ENCODE measurements around the gene TSHZ3. TPM values are rescaled to one million over a fixed set of nuclear protein-coding genes. Genes with fewer than 3 reads are reported as not detected.

Gene TSHZ3
- total RNA-seq, 1 donor from 2014 or later = 3.0 TPM

DNA sequence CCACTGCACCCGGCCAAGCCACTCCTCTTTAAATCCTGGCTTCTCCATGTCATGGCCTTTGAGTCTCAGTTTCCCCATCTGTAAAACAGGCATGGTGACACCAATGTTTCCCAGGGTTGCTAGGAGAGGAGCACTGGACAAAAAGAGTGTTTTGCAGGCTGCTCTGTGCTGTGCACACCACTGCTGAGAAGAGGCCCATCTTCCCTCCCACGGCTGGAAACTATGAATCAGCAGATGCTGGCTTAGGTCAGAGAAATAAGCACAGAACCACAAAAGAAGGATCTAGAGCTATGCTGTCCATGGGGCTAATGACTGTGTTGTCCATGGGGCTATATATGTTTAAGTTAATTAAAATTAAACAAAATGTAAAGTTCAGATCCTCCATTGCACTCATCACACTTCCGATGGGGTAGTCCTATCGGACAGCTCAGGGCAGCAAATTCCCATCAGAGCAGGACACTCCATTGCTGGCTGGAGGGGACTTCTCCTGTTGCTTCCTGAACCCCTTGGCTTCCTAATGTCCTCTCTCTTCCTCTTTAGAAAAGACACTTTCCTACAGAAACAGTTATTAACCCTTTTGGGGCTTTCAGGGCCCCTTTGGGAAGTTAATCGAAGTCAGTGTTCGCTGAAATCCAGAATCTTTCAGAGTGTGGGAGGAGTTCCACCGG, 37.1 kb downstream of the TSHZ3 start:
- Mint-ChIP-seq H3K36me3 (ENCODE audit: low read depth) (no peaks in the 10 kb centered on the region), H3K4me1 (peaks cover 21% of the 10 kb centered on the region), H3K27ac (ENCODE audit: unreplicated experiment) (no peak overlapping the region), H3K9me3 (no peaks in the 10 kb centered on the region), H3K27me3 (ENCODE audit: low read depth) (peaks cover 4% of the 10 kb centered on the region), H3K4me3 (no peak overlapping the region)
- no peak for TF ChIP-seq CTCF (conservative IDR thresholded peaks at IDR 0.05)
- no peak for DNase-seq (ENCODE audit: low read depth, low spot score)

GRCh38 chr19:31310432-31311133, 38.7 kb downstream of the TSHZ3 start:
- no peak for TF ChIP-seq CTCF (conservative IDR thresholded peaks at IDR 0.05)
- H3K27me3 Mint-ChIP-seq (ENCODE audit: low read depth) = no peaks in the 10 kb centered on the region
- no peak overlapping the region for H3K27ac Mint-ChIP-seq (ENCODE audit: unreplicated experiment)
- no peak for DNase-seq (ENCODE audit: low read depth, low spot score)
- peaks cover 9% of the 10 kb centered on the region for H3K4me1 Mint-ChIP-seq
- no peaks in the 10 kb centered on the region for H3K36me3 Mint-ChIP-seq (ENCODE audit: low read depth)
- no peak overlapping the region for H3K4me3 Mint-ChIP-seq
- H3K9me3 Mint-ChIP-seq = no peaks in the 10 kb centered on the region

DNA sequence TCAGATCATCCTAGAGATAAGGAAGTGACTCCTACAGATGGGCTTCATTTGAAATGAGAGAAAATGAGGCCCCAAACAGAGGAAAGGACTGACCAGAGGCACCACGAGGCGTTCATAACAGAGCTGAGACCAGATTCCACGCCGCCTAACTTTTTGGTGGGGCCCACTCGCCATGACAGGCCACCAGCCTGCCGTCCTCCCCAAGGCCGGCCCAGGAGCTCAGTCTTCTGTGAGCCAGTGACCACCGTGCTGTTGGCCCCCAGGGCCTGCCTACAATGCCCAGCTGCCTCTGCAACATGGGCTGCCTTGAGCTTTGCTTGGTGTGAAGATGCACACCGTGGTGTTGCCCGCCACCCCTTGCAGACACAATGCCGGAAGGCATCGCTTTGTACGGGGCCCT, 40.5 kb downstream of the TSHZ3 start:
- H3K4me3 Mint-ChIP-seq = no peak overlapping the region

DNA sequence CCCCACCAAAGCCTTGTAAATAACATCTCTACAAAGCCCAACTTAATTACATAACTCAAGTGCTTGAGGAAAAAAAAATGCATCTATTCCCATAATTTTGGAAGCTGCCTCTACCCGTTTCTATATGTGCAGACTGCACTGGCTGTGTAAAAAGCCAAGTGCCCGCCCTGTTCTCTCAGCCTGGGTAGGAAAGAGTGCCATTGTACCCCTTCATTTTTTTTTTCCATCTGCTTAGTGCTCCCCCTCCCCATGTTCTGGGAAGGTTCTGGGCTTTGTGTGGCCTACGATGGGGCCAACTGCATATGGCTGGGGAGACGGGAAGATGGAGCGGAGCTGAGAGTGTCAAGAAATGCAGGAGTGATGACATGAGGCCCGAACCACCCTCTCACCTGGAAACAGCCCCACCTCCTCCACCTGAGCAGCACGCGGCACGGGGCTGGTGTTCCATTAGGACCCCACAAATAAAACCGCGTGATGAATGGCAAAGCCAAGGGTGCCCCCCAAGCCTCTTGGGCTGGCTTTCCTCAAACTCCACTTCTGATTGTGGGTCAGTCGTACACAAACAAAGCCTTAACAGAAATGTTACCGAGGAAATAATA, 42.1 kb downstream of the TSHZ3 start:
- Mint-ChIP-seq H3K4me1 (no peaks in the 10 kb centered on the region), H3K36me3 (ENCODE audit: low read depth) (no peaks in the 10 kb centered on the region), H3K27me3 (ENCODE audit: low read depth) (no peaks in the 10 kb centered on the region), H3K27ac (ENCODE audit: unreplicated experiment) (no peak overlapping the region), H3K9me3 (no peaks in the 10 kb centered on the region), H3K4me3 (no peak overlapping the region)
- TF ChIP-seq CTCF (conservative IDR thresholded peaks at IDR 0.05) = no peak
- DNase-seq (ENCODE audit: low read depth, low spot score) = no peak

More for the DNA sequence above, 40.5 kb downstream of the TSHZ3 start:
- Mint-ChIP-seq H3K27ac (ENCODE audit: unreplicated experiment) (no peak overlapping the region), H3K36me3 (ENCODE audit: low read depth) (no peaks in the 10 kb centered on the region), H3K9me3 (no peaks in the 10 kb centered on the region), H3K4me1 (no peaks in the 10 kb centered on the region), H3K27me3 (ENCODE audit: low read depth) (no peaks in the 10 kb centered on the region)
- DNase-seq (ENCODE audit: low read depth, low spot score) = no peak
- no peak for TF ChIP-seq CTCF (conservative IDR thresholded peaks at IDR 0.05)

GRCh38 chr19:31306006-31306753, 43.1 kb downstream of the TSHZ3 start:
- Mint-ChIP-seq H3K4me1 (no peaks in the 10 kb centered on the region), H3K27ac (ENCODE audit: unreplicated experiment) (no peak overlapping the region), H3K36me3 (ENCODE audit: low read depth) (no peaks in the 10 kb centered on the region), H3K27me3 (ENCODE audit: low read depth) (no peaks in the 10 kb centered on the region), H3K9me3 (no peaks in the 10 kb centered on the region), H3K4me3 (no peak overlapping the region)
- DNase-seq (ENCODE audit: low read depth, low spot score) = no peak
- no peak for TF ChIP-seq CTCF (conservative IDR thresholded peaks at IDR 0.05)
